ENCODE measurements around the gene CGN.
A peak's percentile ranks its signal among the peaks of the same experiment; 100 is the strongest.

The CGN gene, protein sequence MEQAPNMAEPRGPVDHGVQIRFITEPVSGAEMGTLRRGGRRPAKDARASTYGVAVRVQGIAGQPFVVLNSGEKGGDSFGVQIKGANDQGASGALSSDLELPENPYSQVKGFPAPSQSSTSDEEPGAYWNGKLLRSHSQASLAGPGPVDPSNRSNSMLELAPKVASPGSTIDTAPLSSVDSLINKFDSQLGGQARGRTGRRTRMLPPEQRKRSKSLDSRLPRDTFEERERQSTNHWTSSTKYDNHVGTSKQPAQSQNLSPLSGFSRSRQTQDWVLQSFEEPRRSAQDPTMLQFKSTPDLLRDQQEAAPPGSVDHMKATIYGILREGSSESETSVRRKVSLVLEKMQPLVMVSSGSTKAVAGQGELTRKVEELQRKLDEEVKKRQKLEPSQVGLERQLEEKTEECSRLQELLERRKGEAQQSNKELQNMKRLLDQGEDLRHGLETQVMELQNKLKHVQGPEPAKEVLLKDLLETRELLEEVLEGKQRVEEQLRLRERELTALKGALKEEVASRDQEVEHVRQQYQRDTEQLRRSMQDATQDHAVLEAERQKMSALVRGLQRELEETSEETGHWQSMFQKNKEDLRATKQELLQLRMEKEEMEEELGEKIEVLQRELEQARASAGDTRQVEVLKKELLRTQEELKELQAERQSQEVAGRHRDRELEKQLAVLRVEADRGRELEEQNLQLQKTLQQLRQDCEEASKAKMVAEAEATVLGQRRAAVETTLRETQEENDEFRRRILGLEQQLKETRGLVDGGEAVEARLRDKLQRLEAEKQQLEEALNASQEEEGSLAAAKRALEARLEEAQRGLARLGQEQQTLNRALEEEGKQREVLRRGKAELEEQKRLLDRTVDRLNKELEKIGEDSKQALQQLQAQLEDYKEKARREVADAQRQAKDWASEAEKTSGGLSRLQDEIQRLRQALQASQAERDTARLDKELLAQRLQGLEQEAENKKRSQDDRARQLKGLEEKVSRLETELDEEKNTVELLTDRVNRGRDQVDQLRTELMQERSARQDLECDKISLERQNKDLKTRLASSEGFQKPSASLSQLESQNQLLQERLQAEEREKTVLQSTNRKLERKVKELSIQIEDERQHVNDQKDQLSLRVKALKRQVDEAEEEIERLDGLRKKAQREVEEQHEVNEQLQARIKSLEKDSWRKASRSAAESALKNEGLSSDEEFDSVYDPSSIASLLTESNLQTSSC

DNA sequence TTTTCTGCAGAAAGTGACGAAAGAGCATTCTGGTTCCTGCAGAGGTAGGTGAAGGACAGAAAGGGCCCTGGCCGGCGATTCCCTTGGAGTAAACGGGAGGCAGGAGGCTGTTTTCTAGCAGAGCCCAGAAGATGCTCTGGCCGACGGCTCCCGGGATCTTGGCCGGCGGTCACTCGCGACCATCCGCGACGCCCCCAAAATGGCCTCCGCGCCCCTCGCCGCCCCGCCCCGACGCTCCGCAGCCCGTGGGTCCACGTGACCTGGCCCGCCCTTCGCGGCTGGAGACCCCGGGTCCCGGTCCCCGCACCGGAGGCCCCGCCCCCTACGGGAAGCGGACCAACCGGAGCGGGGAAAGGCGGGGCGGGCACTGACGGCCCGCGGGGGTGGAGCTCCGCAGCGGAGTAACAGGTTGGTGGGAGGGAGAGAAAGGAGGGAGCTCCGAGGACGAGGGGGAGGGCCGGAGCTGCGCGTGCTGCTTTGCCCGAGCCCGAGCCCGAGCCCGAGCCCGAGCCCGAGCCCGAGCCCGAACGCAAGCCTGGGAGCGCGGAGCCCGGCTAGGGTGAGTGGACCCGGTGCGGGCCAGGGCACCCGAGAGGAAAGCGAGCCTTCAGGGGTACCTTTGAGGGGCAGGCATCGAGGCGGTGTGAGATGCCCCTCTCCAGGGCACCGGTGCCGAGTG, at the start of gene CGN:
CGN (plus strand) TSS at position 431 of the 679 bp plus-strand sequence. CDS start 7,133 bp downstream, outside the sequence.
- peak; percentile 96 for ATAC-seq

- ATAC-seq, result no peak
These were observed 49.5 kb upstream of the CGN start for GRCh38 chr1:151461694-151462093.

GRCh38 chr1:151465026-151465425, 46.2 kb upstream of the CGN start:
- no peak for ATAC-seq

DNA sequence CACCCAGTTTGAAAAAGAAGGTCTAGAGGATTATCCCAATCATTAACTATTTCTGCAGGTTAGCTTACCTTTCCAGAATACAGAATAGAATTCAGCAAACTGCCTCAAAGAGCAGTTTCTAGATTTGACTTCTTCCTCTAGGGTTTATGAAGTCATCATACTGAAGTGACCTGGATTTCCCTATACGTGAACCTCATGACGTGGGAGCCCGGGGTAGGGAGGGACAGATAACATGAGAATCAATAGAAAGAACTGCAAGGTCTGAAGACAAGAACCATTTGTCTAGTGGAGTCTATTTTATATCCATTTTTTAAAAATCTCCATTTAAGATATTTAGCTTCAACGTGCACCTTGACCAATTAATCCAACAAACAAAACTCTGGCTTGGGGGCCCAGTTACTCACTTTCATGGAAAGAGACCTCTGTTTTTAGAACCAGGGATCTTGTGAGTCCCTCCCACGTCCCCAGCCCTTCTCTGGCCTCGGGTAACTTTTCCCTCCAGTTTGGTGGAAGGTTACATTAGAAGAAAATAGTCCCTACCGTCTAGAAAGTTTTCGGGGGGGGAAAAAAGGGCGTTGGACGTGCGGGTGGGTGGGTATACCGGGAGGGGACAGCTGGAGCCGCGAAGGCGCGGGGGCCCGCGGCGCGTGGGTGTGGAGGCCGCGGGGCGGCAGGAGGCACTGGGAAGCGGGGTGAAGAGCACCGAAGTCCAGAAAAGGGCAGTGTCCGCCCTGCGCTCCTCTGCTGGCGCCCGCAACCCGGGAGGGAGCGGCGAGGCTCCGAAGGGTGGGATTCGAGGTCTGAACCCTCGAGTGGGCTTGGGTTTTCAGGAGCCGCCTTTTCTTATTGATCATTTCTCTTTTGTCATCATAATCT, 38.1 kb upstream of the CGN start:
- peak in 1 of 2 donors; percentile 30 for ATAC-seq

GRCh38 chr1:151474745-151475144, 36.4 kb upstream of the CGN start:
- no peak for ATAC-seq

DNA sequence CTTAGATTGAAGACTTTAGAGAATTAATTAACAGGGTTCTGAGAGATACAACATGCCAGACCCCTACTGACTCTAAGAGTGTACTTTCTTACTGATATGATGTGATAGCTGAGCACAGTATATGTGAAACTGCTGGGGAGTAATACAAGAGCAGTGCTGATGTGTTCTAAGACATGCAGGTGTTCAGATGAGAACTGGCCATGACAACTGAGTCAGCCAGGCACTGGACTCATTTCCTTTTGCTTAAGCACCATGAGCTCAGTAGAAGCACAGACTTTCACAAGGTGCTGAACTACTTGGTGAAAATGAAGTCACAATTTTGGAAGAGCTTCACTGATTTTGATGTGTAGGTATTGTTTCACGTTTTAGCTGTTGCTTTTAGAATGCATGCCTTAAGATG, 36.0 kb upstream of the CGN start:
- peak; percentile 94 for ATAC-seq

DNA sequence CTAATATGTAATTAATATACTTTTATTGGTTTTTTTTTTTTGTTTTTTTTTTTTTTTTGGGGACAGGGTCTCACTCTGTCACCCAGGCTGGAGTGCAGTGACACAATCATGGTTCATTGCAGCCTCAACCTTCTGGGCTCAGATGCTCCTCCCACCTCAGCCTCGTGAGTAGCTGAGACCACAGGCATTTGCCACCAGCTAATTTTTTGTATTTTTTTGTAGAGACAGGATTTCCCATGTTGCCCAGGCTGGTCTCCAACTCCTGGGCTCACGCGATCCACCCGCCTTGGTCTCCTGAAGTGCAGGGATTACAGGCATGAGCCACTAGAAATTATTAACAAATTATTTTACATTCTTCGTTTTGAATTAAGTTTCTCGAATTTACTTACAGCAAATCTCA, 35.1 kb upstream of the CGN start:
- ATAC-seq, result no peak

DNA sequence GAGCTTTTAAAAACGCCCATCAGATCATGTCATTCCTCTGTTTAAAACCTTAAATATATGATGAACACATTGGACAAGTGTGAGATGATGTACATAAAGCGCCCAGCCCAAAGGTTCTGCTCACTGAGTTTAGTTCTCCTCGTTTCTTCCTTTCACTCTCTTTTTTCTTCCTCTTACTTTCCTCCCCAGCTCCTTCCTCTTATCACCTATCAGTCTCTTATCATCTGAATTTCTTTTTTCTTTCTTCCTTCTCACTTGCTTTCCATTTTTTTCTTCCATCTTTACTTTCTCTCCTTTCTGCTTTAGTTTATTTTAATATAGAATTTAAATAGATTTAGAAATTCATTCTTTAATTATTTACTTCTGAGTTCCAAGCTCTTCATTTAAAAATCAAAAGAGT, 34.1 kb upstream of the CGN start:
- ATAC-seq, result no peak

- no peak for ATAC-seq
These were observed 32.9 kb upstream of the CGN start for GRCh38 chr1:151478140-151478812.

DNA sequence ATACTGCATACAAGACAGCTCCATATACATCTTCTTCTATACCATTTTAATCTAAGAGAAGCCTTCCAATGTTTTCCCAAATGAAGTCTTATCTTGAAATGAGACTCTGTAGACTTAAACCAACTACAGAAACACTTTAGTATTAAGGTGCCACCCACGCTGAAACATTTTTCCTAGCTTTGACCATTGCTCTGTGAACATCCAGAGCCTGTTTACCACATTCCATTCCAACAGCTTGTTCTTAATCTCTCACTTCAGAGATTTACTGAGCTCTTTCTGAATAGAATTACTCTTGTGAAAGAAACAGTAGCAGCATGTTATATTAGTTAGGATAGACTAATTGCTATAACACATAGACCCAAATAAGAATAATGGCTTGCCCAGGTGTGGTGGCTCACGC, 32.3 kb upstream of the CGN start:
- ATAC-seq, result no peak

GRCh38 chr1:151479462-151479861, 31.7 kb upstream of the CGN start:
- ATAC-seq, result no peak

GRCh38 chr1:151482017-151482416, 29.2 kb upstream of the CGN start:
- ATAC-seq, result no peak

GRCh38 chr1:151485685-151486255, 25.4 kb upstream of the CGN start:
- ATAC-seq, result no peak

- ATAC-seq, result no peak
These were observed 24.6 kb upstream of the CGN start for GRCh38 chr1:151486557-151486956.

GRCh38 chr1:151491641-151492040, 19.5 kb upstream of the CGN start:
- no peak for ATAC-seq

GRCh38 chr1:151492120-151492519, 19.1 kb upstream of the CGN start:
- ATAC-seq, result no peak

DNA sequence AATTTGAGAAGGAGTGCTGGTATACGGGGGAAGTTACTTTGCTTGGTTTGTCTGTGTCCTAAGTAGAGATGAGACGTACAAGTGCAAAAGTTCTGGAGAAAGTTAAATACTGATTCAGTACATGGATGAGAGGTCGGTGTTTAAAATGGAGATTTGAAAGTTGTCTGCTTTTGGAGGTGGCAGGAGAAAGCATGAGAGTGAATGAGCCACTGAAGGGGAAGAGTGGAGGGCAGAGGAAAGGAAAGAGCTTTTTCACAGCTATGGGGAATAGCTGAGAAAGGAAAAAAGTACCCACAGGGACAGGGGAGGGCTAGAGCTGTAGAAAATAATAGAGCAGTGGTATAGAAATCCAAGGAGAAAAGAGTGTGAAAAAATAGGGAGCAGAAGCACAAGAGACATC, 18.1 kb upstream of the CGN start:
- no peak for ATAC-seq

DNA sequence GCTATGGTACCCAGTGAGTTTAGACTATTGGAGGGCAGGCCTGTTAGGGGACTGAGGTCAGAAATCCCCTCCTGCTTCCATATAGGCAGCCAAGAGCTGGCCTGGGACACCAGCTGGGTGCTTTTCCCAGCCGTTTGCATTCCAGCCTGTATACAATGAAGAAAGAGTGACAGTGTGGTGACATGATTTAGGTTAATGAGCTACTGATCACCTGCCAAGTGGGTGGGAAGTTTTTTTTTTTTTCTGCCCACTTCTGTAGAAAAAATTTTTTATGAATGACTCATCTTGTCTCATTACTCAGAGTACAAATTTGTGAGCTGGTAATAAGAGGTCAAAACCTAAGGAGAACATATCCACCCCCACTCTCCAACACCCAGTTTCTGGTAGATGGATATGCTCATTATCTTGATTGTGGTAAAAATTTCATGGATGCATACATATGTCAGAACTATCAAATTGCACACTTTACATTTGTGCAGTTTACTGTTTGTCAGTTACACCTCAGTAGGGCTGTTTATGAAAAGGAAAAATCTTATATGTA, 16.4 kb upstream of the CGN start:
- ATAC-seq, result peak; percentile 79 to 90

- ATAC-seq, result no peak
These were observed 15.9 kb upstream of the CGN start for GRCh38 chr1:151495316-151495715.

- ATAC-seq, result no peak
These were observed 11.8 kb upstream of the CGN start for GRCh38 chr1:151499365-151499764.
